IPS DF 4.7 (cell line): ENCODE results near the gene MIER2.
A peak's percentile ranks its signal among the peaks of the same experiment; 100 is the strongest.
"Not testable (repeated sequence)": the region's sequence is repeated elsewhere in the genome, so short reads cannot be mapped to it uniquely, and the experiment has no call there.

Source experiments
- DNase-seq: peaks from one replicate; pipeline ENCODE4 v3.0.0-alpha.2; 2013; ENCODE audit warnings: low spot score; ENCODE audit errors: extremely low read depth

MIER2 gene

GRCh38 chr19:344625-345319 lies at the start of gene MIER2:
MIER2 (minus strand) TSS chr19:344796; CDS start chr19:344782, 14 bp downstream.
- no peak for DNase-seq

- DNase-seq: not testable (repeated sequence)
These were observed 49.0 kb upstream of the MIER2 start for GRCh38 chr19:393560-393959.

GRCh38 chr19:392375-392970 lies 47.9 kb upstream of the MIER2 start:
- DNase-seq: no peak

- DNase-seq: no peak
These were observed 47.3 kb upstream of the MIER2 start for GRCh38 chr19:391726-392374.

GRCh38 chr19:391207-391557 lies 46.6 kb upstream of the MIER2 start:
- no peak for DNase-seq

GRCh38 chr19:390386-391206 lies 46.0 kb upstream of the MIER2 start:
- no peak for DNase-seq

- DNase-seq: no peak
These were observed 45.3 kb upstream of the MIER2 start for GRCh38 chr19:389935-390289.

- DNase-seq: no peak
These were observed 44.8 kb upstream of the MIER2 start for GRCh38 chr19:389255-389934.

- no peak for DNase-seq
These were observed 44.1 kb upstream of the MIER2 start for GRCh38 chr19:388691-389090.

GRCh38 chr19:387777-388176 lies 43.2 kb upstream of the MIER2 start:
- DNase-seq: no peak

GRCh38 chr19:386632-387301 lies 42.2 kb upstream of the MIER2 start:
- DNase-seq: not testable (repeated sequence)

GRCh38 chr19:386189-386588 lies 41.6 kb upstream of the MIER2 start:
- DNase-seq: not testable (repeated sequence)

- no peak for DNase-seq
These were observed 40.2 kb upstream of the MIER2 start for GRCh38 chr19:384799-385169.

- DNase-seq: peak; percentile 25
These were observed 39.6 kb upstream of the MIER2 start for GRCh38 chr19:383922-384798.

GRCh38 chr19:383040-383439 lies 38.4 kb upstream of the MIER2 start:
- DNase-seq: no peak

GRCh38 chr19:382578-382977 lies 38.0 kb upstream of the MIER2 start:
- not testable (repeated sequence) for DNase-seq

GRCh38 chr19:381901-382300 lies 37.3 kb upstream of the MIER2 start:
- DNase-seq: not testable (repeated sequence)

GRCh38 chr19:380618-381219 lies 36.1 kb upstream of the MIER2 start:
- DNase-seq: not testable (repeated sequence)

- no peak for DNase-seq
These were observed 35.2 kb upstream of the MIER2 start for GRCh38 chr19:379796-380195.
